IPS-20b (cell line): ENCODE results near the gene CASP1.
"Not testable (repeated sequence)": the region's sequence is repeated elsewhere in the genome, so short reads cannot be mapped to it uniquely, and the experiment has no call there.

Source experiments
- H3K27ac ChIP-seq: one replicate; pipeline ENCODE4 v1.5.1; 2013; ENCODE audit warnings: low read length
- H3K27me3 ChIP-seq: 2 replicates; pipeline ENCODE4 v1.6.1; 2013; ENCODE audit warnings: mild to moderate bottlenecking, low read length, inconsistent platforms; ENCODE audit not compliant: insufficient read depth
- H3K36me3 ChIP-seq: 2 replicates; pipeline ENCODE4 v1.6.1; 2013; ENCODE audit warnings: low read depth, mild to moderate bottlenecking, inconsistent platforms, low read length, moderate library complexity; ENCODE audit not compliant: insufficient read depth
- H3K4me1 ChIP-seq: 2 replicates; pipeline ENCODE4 v1.6.1; 2013; ENCODE audit warnings: mild to moderate bottlenecking, control low read depth, inconsistent platforms, low read length, moderate library complexity; ENCODE audit not compliant: insufficient read depth
- H3K4me3 ChIP-seq: 2 replicates; pipeline ENCODE4 v1.5.1; 2013; ENCODE audit warnings: mild to moderate bottlenecking, low read length, inconsistent platforms
- H3K9ac ChIP-seq: 2 replicates; pipeline ENCODE4 v1.6.1; 2013; ENCODE audit warnings: low read depth, mild to moderate bottlenecking, inconsistent platforms, low read length, moderate library complexity
- H3K9me3 ChIP-seq: 2 replicates; pipeline ENCODE4 v1.6.1; 2013; ENCODE audit warnings: mild to moderate bottlenecking, low read depth, low read length, inconsistent platforms; ENCODE audit not compliant: insufficient read depth

The CASP1 gene

DNA sequence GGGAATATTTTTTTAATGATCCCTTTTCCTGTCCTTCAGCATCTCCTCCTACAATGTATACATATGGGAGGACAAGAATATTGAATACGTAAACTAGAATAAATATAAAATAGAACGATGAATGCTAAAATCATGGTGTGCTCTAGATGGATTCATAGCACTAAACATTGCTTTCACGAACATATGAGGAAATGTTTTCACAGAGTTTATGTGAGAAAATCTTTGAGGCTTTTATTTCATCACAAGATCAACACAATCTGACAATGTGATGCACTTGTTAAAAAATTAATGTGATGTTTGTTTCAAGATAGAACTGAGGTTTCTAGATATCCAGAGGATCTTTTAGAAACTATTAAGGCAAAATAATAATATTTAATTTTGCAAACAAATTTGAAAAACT, 7.2 kb upstream of the CASP1 start:
- Histone ChIP-seq H3K27ac (no peak overlapping the region), H3K27me3 (no peaks in the 10 kb centered on the region), H3K9ac (no peak overlapping the region), H3K4me3 (no peak overlapping the region), H3K36me3 (no peaks in the 10 kb centered on the region), H3K4me1 (no peaks in the 10 kb centered on the region; the same call in 1 of the 2 replicates), H3K9me3 (no peaks in the 10 kb centered on the region)

DNA sequence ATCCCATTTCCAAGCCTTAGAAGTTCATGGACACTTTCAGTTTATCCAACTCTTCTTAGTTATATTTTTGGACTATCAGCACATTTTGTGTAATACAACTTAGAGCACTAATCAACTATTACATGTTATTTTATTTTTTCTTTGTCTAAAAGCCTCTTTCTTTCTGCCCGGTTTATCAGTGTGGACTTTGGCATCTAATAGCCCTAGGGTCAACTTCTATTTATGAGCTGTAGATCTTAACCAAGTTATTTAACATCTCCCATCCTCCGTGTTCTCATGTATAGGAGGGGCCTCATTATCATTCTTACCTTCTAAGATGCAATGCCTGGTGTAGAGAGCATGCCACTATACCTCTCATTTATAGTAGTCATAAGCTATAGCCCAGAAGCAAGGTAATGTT, 5.8 kb upstream of the CASP1 start:
- no peak overlapping the region for H3K9ac ChIP-seq
- no peak overlapping the region for H3K27ac ChIP-seq
- no peaks in the 10 kb centered on the region for H3K4me1 ChIP-seq
- no peaks in the 10 kb centered on the region for H3K36me3 ChIP-seq
- H3K4me3 ChIP-seq = no peak overlapping the region
- H3K27me3 ChIP-seq = no peaks in the 10 kb centered on the region
- no peaks in the 10 kb centered on the region for H3K9me3 ChIP-seq

DNA sequence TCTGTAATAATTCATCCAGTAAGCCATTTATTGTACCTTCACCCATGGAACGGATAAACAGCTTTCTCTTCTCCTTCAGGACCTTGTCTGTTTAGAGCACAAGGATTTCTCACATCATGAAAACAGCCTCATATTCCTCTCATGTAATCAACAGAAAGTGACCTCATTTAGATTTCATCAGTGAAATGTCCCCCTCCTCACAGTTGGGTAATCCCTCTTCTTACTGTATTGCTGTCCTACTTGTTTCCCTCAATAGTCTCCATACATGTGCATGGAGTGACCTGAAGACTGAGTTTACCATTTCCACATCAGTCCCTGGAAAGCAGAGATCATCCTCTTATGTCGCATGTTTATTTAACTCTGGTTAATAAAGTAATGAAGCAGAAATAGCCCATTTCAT, 556 bp downstream of the CASP1 start:
- not testable (repeated sequence) for H3K9me3 ChIP-seq, H3K4me1 ChIP-seq, H3K27ac ChIP-seq, H3K36me3 ChIP-seq, H3K9ac ChIP-seq, H3K27me3 ChIP-seq, H3K4me3 ChIP-seq

DNA sequence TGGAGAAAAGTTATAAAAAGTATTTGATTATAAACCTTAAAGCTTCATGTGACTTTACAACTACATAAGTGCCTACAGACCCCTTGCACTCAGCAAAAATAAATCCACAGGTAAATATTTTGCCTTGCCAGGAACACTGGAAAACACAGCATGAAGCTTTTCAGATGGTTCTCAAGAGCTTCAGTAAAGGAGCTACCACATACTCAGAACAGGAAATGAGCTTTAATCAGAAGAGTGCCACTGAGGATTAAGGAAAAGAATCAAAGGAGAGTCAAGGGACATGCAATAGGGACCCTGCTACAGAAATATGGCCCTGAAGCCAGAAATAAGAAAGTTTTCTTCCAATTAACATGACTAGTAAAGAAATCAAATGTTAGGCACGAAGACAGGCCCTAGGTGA, 1.2 kb downstream of the CASP1 start:
- H3K4me1 ChIP-seq = no peaks in the 10 kb centered on the region
- no peak overlapping the region for H3K9ac ChIP-seq

DNA sequence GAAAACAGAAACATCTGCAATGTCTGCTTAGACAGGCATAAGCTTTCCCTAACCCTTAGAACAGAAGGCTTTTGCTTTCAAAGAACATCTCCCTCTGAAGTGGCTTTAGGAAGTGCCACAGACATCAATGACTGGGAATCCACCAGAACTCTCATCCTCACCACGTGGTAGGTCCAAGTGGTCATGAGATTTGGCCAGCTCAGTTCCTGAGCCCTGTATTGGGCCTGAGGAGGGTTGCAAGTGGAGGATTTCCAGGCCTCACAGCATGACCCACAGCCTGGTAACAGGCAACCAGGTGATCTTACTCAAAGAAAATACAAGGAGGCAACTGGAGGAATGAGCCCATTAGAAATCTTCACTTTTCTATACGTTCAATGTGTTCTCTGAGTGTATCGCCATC, 1.6 kb downstream of the CASP1 start:
- Histone ChIP-seq H3K27me3 (no peaks in the 10 kb centered on the region), H3K9ac (no peak overlapping the region), H3K9me3 (no peaks in the 10 kb centered on the region), H3K36me3 (no peaks in the 10 kb centered on the region), H3K4me3 (no peak overlapping the region), H3K27ac (no peak overlapping the region), H3K4me1 (no peaks in the 10 kb centered on the region)

More for the DNA sequence above, 1.2 kb downstream of the CASP1 start:
- no peak overlapping the region for H3K27ac ChIP-seq
- no peaks in the 10 kb centered on the region for H3K27me3 ChIP-seq
- no peak overlapping the region for H3K4me3 ChIP-seq
- H3K9me3 ChIP-seq = no peaks in the 10 kb centered on the region
- H3K36me3 ChIP-seq = no peaks in the 10 kb centered on the region

DNA sequence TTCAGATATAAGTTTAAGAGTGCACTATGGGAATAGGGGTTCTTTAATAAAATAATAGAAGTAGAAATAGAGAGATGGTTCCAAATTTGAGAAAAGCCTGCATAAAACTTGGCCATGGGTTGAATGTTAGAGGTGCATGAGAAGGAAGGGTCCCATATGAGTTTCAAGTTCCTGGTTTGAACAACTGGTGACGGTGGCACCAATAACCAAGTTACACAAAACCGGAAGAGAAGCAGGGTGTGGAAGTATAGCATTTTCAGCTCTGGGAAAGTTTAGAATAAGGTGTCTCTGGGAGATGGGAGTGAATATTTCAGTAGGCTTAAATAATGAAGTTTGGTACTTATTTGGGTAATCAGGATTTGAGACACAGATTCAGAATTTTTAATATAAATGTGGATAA, 2.4 kb downstream of the CASP1 start:
- Histone ChIP-seq H3K36me3 (no peaks in the 10 kb centered on the region), H3K4me3 (no peak overlapping the region), H3K9ac (no peak overlapping the region), H3K9me3 (no peaks in the 10 kb centered on the region), H3K4me1 (no peaks in the 10 kb centered on the region), H3K27ac (no peak overlapping the region), H3K27me3 (no peaks in the 10 kb centered on the region)

DNA sequence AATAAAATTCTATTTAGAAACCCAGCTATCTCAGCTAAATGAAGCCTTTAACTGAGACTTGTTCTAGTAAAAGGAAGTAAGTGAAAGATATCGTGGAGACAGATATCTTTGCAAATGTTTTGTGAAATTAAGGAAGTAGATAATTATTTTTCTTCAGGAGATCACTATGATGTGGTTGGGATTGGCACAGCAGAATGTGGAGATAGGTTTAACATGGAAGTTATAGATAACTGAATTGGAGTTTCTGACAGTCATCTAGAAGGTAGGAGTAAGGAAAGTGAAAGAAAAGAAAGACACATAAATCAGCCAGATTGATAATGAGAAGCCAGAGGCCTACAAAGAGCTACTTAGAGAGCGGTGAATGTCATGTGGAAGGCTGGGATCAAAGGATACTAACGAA, 7.3 kb downstream of the CASP1 start:
- Histone ChIP-seq H3K27me3 (no peaks in the 10 kb centered on the region), H3K4me3 (no peak overlapping the region), H3K36me3 (no peaks in the 10 kb centered on the region), H3K9ac (no peak overlapping the region), H3K4me1 (no peaks in the 10 kb centered on the region), H3K27ac (no peak overlapping the region), H3K9me3 (no peaks in the 10 kb centered on the region)

DNA sequence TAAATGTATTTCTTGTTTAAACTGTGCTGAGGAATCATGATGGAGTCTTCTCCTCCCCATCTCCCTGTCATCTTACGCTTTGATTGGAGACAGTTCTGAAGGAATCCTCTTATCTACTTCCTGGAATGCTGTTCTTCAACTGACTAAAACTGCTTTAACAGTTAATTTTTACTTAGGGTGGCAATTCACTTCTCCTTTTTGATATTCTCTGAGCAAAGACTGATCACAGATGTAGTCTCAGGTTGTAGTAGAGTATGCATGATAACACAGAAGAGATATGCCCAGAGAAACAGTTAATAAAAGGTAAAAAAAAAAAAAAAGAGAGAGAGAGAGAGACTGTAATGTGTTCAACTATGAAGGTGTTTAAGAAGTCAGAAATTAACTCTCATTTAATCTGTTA, 10.6 kb downstream of the CASP1 start:
- H3K4me1 ChIP-seq = no peaks in the 10 kb centered on the region
- no peak overlapping the region for H3K4me3 ChIP-seq
- H3K27me3 ChIP-seq = no peaks in the 10 kb centered on the region
- H3K9ac ChIP-seq = no peak overlapping the region
- no peak overlapping the region for H3K27ac ChIP-seq
- H3K9me3 ChIP-seq = no peaks in the 10 kb centered on the region
- H3K36me3 ChIP-seq = no peaks in the 10 kb centered on the region

DNA sequence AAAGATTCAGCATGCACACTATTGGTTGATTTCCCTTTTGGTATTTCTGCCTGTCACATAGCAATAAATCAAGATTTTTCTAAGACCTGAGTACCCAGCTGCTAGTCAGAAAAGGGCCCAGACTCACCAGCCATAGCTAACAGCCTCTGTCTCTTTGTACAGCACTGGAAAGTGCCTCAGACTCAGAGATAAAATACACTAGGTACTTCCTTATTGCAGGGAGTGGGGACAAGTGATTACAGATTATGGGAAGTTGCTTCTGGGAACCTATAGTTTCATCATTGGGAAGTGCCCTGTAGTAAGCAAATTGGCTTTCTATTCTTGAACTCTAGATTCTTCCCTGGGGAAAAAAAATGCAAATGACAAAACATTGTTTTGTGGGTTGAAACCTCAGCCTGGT, 11.9 kb downstream of the CASP1 start, which contains the start of gene CASP5:
Gene CASP5 (minus strand): TSS at position 166 of the 400 bp plus-strand sequence. CDS start 32 bp downstream, at position 134.
- Histone ChIP-seq H3K4me1 (no peaks in the 10 kb centered on the region), H3K9me3 (no peaks in the 10 kb centered on the region), H3K27ac (no peak within 1 kb of the TSS), H3K4me3 (no peak within 1 kb of the TSS), H3K27me3 (no peaks in the 10 kb centered on the region), H3K9ac (no peak within 1 kb of the TSS), H3K36me3 (no peaks in the 10 kb centered on the region)

DNA sequence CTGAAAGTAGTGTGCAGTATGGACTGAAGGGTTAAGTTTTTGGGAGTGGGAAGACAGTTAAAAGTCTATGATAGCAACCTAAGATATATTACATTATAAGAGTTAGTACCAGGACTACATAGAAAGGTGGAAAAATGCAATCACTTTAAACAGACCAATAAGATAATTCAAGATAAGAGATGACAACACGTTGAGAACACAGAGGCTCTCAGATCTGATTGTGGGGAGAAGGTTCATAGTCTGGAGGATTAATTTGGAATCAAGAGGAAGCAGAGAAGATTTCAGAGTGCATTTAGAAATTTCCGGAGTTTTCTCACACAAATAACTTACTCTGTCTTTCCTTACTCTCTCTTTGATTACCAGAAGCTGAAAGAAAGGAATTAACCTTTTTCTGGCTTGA, 12.4 kb downstream of the CASP1 start:
- Histone ChIP-seq H3K9ac (no peak overlapping the region), H3K36me3 (no peaks in the 10 kb centered on the region)

DNA sequence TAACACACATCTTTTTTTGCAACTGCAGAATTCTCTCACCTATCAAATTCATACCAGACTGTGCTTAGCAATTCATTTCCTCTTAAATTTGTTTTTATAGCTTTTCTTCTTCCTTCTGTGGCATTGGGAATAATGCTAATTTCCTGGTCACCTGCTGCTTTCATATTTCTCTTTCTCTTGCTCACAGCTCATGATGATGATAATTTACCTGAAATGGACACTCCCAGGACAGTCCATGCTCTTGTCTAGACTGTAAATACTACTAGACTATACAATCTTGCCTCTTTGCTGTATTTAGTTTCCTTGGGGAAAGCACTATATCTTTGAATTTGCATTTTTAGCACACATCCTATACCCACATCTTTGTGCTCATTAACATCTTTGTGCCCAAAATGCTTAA, 27.5 kb downstream of the CASP1 start:
- Histone ChIP-seq H3K9ac (no peak overlapping the region), H3K27me3 (no peaks in the 10 kb centered on the region), H3K36me3 (no peaks in the 10 kb centered on the region), H3K4me3 (no peak overlapping the region), H3K27ac (no peak overlapping the region), H3K9me3 (no peaks in the 10 kb centered on the region), H3K4me1 (peaks cover 7% of the 10 kb centered on the region)

More for the DNA sequence above, 12.4 kb downstream of the CASP1 start:
- Histone ChIP-seq H3K4me3 (no peak overlapping the region), H3K9me3 (no peaks in the 10 kb centered on the region), H3K4me1 (no peaks in the 10 kb centered on the region), H3K27ac (no peak overlapping the region), H3K27me3 (no peaks in the 10 kb centered on the region)

DNA sequence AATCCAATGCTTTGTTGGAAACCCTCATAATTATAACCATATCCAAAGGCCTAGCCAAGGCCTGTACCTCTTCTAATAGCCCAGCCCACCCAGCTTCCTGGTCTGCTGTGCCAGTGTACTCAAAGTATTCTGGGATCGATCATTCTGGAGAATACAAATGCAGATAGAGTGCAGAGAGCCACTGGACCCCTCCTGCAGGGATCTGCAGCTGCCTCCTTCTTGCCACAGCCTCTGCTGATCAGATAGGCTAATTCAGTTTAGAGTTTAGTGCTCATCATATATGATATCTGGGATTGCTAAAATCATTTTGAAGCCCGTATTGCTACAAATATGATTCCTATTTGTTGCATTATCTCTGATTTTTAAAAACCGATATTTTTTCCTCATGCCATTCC, 29.5 kb downstream of the CASP1 start:
- no peaks in the 10 kb centered on the region for H3K9me3 ChIP-seq
- H3K27ac ChIP-seq = no peak overlapping the region
- H3K36me3 ChIP-seq = no peaks in the 10 kb centered on the region

DNA sequence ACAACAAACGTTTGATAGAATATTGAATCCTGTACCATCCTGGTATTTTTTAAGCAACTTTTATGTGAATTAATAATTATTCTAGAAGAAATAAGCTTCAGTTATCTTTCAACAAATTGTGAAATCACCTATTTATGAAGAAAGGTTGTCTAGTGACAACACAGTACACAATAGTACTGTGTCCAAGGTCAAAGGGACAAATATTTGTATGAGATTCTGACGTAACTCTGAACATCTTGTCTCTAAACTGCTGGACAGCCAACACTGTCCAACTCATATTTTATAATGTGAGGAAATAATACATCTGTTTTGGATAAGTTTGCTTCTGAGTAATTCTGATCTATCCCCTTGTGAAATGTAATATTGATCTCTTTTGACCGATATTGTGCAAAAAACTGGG, 30.9 kb downstream of the CASP1 start:
- H3K9ac ChIP-seq = no peak overlapping the region
- no peaks in the 10 kb centered on the region for H3K27me3 ChIP-seq
- H3K4me3 ChIP-seq = no peak overlapping the region
- no peaks in the 10 kb centered on the region for H3K9me3 ChIP-seq
- H3K27ac ChIP-seq = no peak overlapping the region
- H3K4me1 ChIP-seq = peaks cover 7% of the 10 kb centered on the region
- no peaks in the 10 kb centered on the region for H3K36me3 ChIP-seq

More for the DNA sequence above, 29.5 kb downstream of the CASP1 start:
- H3K4me3 ChIP-seq = no peak overlapping the region
- no peaks in the 10 kb centered on the region for H3K27me3 ChIP-seq
- H3K4me1 ChIP-seq = peaks cover 7% of the 10 kb centered on the region
- H3K9ac ChIP-seq = no peak overlapping the region
